ENCODE measurements around the gene GAB2. TPM values are rescaled to one million over a fixed set of nuclear protein-coding genes. Genes with fewer than 3 reads are reported as not detected.

The GAB2 gene
- total and polyA plus RNA-seq, 4 donors = 16.2 to 31.5 (median 27.5) TPM

- no peak overlapping the region for H3K4me3 ChIP-seq (ENCODE audit: low read depth, low read length)
- H3K9me3 ChIP-seq (ENCODE audit: control insufficient read depth, insufficient read depth, low read length) = peaks cover 8% of the 10 kb centered on the region
- no peaks in the 10 kb centered on the region for H3K4me1 ChIP-seq (ENCODE audit: control insufficient read depth, insufficient read depth, low read length)
- H3K27ac ChIP-seq (ENCODE audit: low read depth, low read length) = no peak overlapping the region
- no peak for DNase-seq (ENCODE audit: low read depth in 4 of 6, low spot score in 6 of 6)
- WGBS (ENCODE audit: insufficient coverage) = no CpG with 5 or more reads among the region's 3 CpGs
- no peaks in the 10 kb centered on the region for H3K36me3 ChIP-seq (ENCODE audit: control insufficient read depth, insufficient read depth, low read length)
- H3K27me3 ChIP-seq (ENCODE audit: control insufficient read depth, insufficient read depth, low read length) = no peaks in the 10 kb centered on the region
These were observed 10.9 kb downstream of the GAB2 start for GRCh38 chr11:78406568-78407196.

- Histone ChIP-seq H3K9me3 (ENCODE audit: control insufficient read depth, insufficient read depth, low read length) (peaks cover 8% of the 10 kb centered on the region), H3K4me3 (ENCODE audit: low read depth, low read length) (no peak overlapping the region), H3K27me3 (ENCODE audit: control insufficient read depth, insufficient read depth, low read length) (no peaks in the 10 kb centered on the region), H3K4me1 (ENCODE audit: control insufficient read depth, insufficient read depth, low read length) (no peaks in the 10 kb centered on the region), H3K36me3 (ENCODE audit: control insufficient read depth, insufficient read depth, low read length) (no peaks in the 10 kb centered on the region), H3K27ac (ENCODE audit: low read depth, low read length) (no peak overlapping the region)
- DNase-seq (ENCODE audit: low read depth in 4 of 6, low spot score in 6 of 6) = no peak
- WGBS (ENCODE audit: insufficient coverage) = no CpG with 5 or more reads among the region's 2 CpGs
These were observed 11.8 kb downstream of the GAB2 start for GRCh38 chr11:78405805-78406204.

DNA sequence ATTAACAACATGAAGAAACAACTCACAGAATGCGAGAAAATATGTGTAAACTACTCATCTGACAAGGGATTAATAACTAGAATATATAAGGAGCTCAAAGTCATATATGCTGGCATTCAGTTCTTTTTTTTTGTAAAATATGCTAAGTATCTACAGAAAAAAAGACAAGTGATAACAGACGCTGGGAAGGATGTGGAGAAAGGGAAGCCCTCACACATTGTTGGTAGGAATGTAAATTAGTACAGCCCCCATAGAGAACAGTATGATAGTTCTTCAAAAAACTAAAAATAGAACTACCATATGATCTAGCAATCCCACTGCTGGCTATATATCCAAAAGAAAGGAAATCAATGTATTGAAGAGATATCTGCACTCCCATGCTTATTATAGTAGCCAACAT, 13.8 kb downstream of the GAB2 start:
- Histone ChIP-seq H3K4me1 (ENCODE audit: control insufficient read depth, insufficient read depth, low read length) (no peaks in the 10 kb centered on the region), H3K9me3 (ENCODE audit: control insufficient read depth, insufficient read depth, low read length) (no peaks in the 10 kb centered on the region), H3K27ac (ENCODE audit: low read depth, low read length) (no peak overlapping the region), H3K27me3 (ENCODE audit: control insufficient read depth, insufficient read depth, low read length) (no peaks in the 10 kb centered on the region), H3K4me3 (ENCODE audit: low read depth, low read length) (no peak overlapping the region), H3K36me3 (ENCODE audit: control insufficient read depth, insufficient read depth, low read length) (no peaks in the 10 kb centered on the region)
- DNase-seq (ENCODE audit: low read depth in 4 of 6, low spot score in 6 of 6) = peak in 1 of 6 donors; percentile 56
- WGBS (ENCODE audit: insufficient coverage) = no CpG with 5 or more reads among the region's 2 CpGs

- DNase-seq (ENCODE audit: low read depth in 4 of 6, low spot score in 6 of 6) = no peak
- H3K36me3 ChIP-seq (ENCODE audit: control insufficient read depth, insufficient read depth, low read length) = no peaks in the 10 kb centered on the region
- H3K27me3 ChIP-seq (ENCODE audit: control insufficient read depth, insufficient read depth, low read length) = no peaks in the 10 kb centered on the region
- H3K4me3 ChIP-seq (ENCODE audit: low read depth, low read length) = no peak overlapping the region
- no peaks in the 10 kb centered on the region for H3K9me3 ChIP-seq (ENCODE audit: control insufficient read depth, insufficient read depth, low read length)
- H3K27ac ChIP-seq (ENCODE audit: low read depth, low read length) = no peak overlapping the region
- H3K4me1 ChIP-seq (ENCODE audit: control insufficient read depth, insufficient read depth, low read length) = no peaks in the 10 kb centered on the region
- WGBS (ENCODE audit: insufficient coverage) = 80% methylated on average over 1 of the region's 3 CpGs
These were observed 14.8 kb downstream of the GAB2 start for GRCh38 chr11:78402847-78403246.

GRCh38 chr11:78400702-78401101, 16.9 kb downstream of the GAB2 start:
- Histone ChIP-seq H3K36me3 (ENCODE audit: control insufficient read depth, insufficient read depth, low read length) (no peaks in the 10 kb centered on the region), H3K27ac (ENCODE audit: low read depth, low read length) (no peak overlapping the region), H3K27me3 (ENCODE audit: control insufficient read depth, insufficient read depth, low read length) (no peaks in the 10 kb centered on the region), H3K9me3 (ENCODE audit: control insufficient read depth, insufficient read depth, low read length) (no peaks in the 10 kb centered on the region), H3K4me3 (ENCODE audit: low read depth, low read length) (no peak overlapping the region), H3K4me1 (ENCODE audit: control insufficient read depth, insufficient read depth, low read length) (no peaks in the 10 kb centered on the region)
- no peak for DNase-seq (ENCODE audit: low read depth in 4 of 6, low spot score in 6 of 6)
- WGBS (ENCODE audit: insufficient coverage) = 100% methylated on average over 1 of the region's 3 CpGs

- no peaks in the 10 kb centered on the region for H3K9me3 ChIP-seq (ENCODE audit: control insufficient read depth, insufficient read depth, low read length)
- no peaks in the 10 kb centered on the region for H3K27me3 ChIP-seq (ENCODE audit: control insufficient read depth, insufficient read depth, low read length)
- H3K4me3 ChIP-seq (ENCODE audit: low read depth, low read length) = no peak overlapping the region
- no CpG with 5 or more reads among the region's 1 CpG for WGBS (ENCODE audit: insufficient coverage)
- H3K36me3 ChIP-seq (ENCODE audit: control insufficient read depth, insufficient read depth, low read length) = no peaks in the 10 kb centered on the region
- H3K4me1 ChIP-seq (ENCODE audit: control insufficient read depth, insufficient read depth, low read length) = no peaks in the 10 kb centered on the region
- no peak for DNase-seq (ENCODE audit: low read depth in 4 of 6, low spot score in 6 of 6)
- no peak overlapping the region for H3K27ac ChIP-seq (ENCODE audit: low read depth, low read length)
These were observed 17.5 kb downstream of the GAB2 start for GRCh38 chr11:78400116-78400515.

- Histone ChIP-seq H3K27me3 (ENCODE audit: control insufficient read depth, insufficient read depth, low read length) (no peaks in the 10 kb centered on the region), H3K9me3 (ENCODE audit: control insufficient read depth, insufficient read depth, low read length) (no peaks in the 10 kb centered on the region), H3K27ac (ENCODE audit: low read depth, low read length) (no peak overlapping the region), H3K4me1 (ENCODE audit: control insufficient read depth, insufficient read depth, low read length) (no peaks in the 10 kb centered on the region), H3K4me3 (ENCODE audit: low read depth, low read length) (no peak overlapping the region), H3K36me3 (ENCODE audit: control insufficient read depth, insufficient read depth, low read length) (no peaks in the 10 kb centered on the region)
- WGBS (ENCODE audit: insufficient coverage) = 67% methylated on average over 4 of the region's 4 CpGs
- DNase-seq (ENCODE audit: low read depth in 4 of 6, low spot score in 6 of 6) = no peak
These were observed 18.5 kb downstream of the GAB2 start for GRCh38 chr11:78399136-78399535.

- WGBS (ENCODE audit: insufficient coverage) = no CpG with 5 or more reads among the region's 1 CpG
- H3K27me3 ChIP-seq (ENCODE audit: control insufficient read depth, insufficient read depth, low read length) = no peaks in the 10 kb centered on the region
- H3K4me1 ChIP-seq (ENCODE audit: control insufficient read depth, insufficient read depth, low read length) = no peaks in the 10 kb centered on the region
- H3K9me3 ChIP-seq (ENCODE audit: control insufficient read depth, insufficient read depth, low read length) = no peaks in the 10 kb centered on the region
- DNase-seq (ENCODE audit: low read depth in 4 of 6, low spot score in 6 of 6) = no peak
- no peak overlapping the region for H3K4me3 ChIP-seq (ENCODE audit: low read depth, low read length)
- H3K27ac ChIP-seq (ENCODE audit: low read depth, low read length) = no peak overlapping the region
- no peaks in the 10 kb centered on the region for H3K36me3 ChIP-seq (ENCODE audit: control insufficient read depth, insufficient read depth, low read length)
These were observed 18.9 kb downstream of the GAB2 start for GRCh38 chr11:78398715-78399114.

DNA sequence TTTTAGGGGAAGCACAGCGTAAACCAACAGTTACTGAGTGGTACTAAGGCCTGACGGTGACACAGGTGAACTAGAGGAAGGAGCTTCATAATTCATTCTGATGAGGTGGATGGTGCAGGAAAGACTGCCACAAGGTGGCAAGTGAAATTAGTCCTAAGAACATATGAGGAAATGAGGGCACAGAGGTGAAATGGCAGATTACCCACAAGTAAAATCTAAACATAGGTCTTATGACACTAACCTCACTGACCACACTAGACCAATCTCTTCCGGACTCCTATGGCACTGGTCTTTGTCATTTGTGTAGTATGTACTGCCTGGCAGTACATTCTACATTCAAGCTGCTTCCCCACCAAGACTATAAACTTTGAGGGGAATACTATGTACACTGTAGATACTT, 20.2 kb downstream of the GAB2 start:
- Histone ChIP-seq H3K9me3 (ENCODE audit: control insufficient read depth, insufficient read depth, low read length) (no peaks in the 10 kb centered on the region), H3K27ac (ENCODE audit: low read depth, low read length) (no peak overlapping the region), H3K27me3 (ENCODE audit: control insufficient read depth, insufficient read depth, low read length) (no peaks in the 10 kb centered on the region), H3K36me3 (ENCODE audit: control insufficient read depth, insufficient read depth, low read length) (no peaks in the 10 kb centered on the region), H3K4me1 (ENCODE audit: control insufficient read depth, insufficient read depth, low read length) (no peaks in the 10 kb centered on the region), H3K4me3 (ENCODE audit: low read depth, low read length) (no peak overlapping the region)
- DNase-seq (ENCODE audit: low read depth in 4 of 6, low spot score in 6 of 6) = no peak
- 92% methylated on average over 2 of the region's 3 CpGs for WGBS (ENCODE audit: insufficient coverage)

DNA sequence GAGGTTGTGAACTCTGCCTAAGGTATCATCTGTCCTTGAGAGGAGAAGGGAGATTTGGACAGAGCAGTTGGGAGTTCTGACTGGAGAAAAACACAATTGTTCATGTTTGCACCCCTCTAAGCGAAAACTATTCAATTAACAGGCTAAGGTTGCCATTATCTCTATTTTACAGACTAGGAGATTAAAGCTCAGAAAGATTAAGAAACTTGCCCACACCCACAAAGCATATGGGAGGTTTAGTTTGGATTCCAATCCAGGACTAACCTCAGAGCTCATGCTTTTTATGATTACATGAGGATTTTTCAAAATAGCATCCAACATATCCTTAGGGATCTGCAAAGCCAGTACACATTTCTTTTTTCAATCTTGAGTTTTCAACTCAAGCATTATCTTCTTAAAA, 22.0 kb downstream of the GAB2 start:
- H3K36me3 ChIP-seq (ENCODE audit: control insufficient read depth, insufficient read depth, low read length) = no peaks in the 10 kb centered on the region
- no peaks in the 10 kb centered on the region for H3K27me3 ChIP-seq (ENCODE audit: control insufficient read depth, insufficient read depth, low read length)
- no peak for DNase-seq (ENCODE audit: low read depth in 4 of 6, low spot score in 6 of 6)
- no peak overlapping the region for H3K27ac ChIP-seq (ENCODE audit: low read depth, low read length)
- H3K4me3 ChIP-seq (ENCODE audit: low read depth, low read length) = no peak overlapping the region
- no peaks in the 10 kb centered on the region for H3K9me3 ChIP-seq (ENCODE audit: control insufficient read depth, insufficient read depth, low read length)
- no CpG with 5 or more reads among the region's 1 CpG for WGBS (ENCODE audit: insufficient coverage)
- no peaks in the 10 kb centered on the region for H3K4me1 ChIP-seq (ENCODE audit: control insufficient read depth, insufficient read depth, low read length)

All from spinal cord (tissue), 10 donors.